ENCODE data around the gene LAMA5. TPM values are rescaled to one million over a fixed set of nuclear protein-coding genes. Genes with fewer than 3 reads are reported as not detected.

Gene LAMA5
- polyA plus RNA-seq, 1 donor (not counting 4 experiments of a cell fraction or from before 2014, with no cell fraction given) = 8.7 TPM

DNA sequence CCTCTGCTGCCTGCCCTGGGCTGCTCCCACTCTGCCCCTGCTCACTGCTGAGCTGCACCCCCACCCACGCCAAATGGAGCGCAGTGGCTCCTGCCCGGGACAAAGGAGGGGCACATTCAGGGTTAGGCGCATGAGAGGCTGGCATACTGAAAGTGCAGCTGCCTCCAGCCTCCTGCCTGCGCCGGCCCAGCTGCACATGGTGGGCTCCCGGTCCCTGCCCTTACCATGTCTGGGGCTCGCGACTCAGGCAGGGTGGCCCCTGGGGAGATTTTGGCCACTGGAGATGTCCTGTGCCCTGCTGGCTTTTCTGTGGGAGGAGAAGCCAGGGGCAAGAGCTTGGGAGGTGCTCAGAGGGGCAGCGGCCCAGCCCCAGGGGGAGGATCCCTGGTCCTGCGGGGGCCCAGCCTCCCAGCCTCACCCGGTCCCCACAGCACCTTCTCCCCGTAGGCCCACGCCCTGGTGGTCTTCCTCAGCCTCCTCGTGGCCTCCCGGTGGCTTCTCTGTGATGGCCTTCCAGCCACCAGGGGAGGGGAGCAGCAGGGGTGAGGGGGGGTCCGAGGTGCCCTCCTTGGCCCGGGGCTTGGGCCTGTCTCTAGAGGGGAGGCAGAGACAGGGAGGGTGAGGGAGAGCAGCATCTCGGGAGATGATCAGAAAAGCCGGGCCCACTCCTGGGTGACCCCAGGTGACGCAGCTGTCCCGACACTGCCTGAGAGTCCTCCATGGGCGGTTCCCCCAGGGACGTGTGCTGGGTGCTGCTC, 48.4 kb upstream of the LAMA5 start:
- Histone ChIP-seq H3K27me3 (ENCODE audit: control insufficient read depth, extremely low read depth, insufficient read depth, low read length) (peaks cover 8% of the 10 kb centered on the region), H3K9ac (ENCODE audit: control insufficient read depth, extremely low read depth, insufficient read depth, low read length) (no peak overlapping the region), H3K4me3 (ENCODE audit: control insufficient read depth in 2 of 3, extremely low read depth in 1 of 3, insufficient read depth in 2 of 3, low read depth in 1 of 3, low read length in 3 of 3) (no peak overlapping the region), H3K79me2 (ENCODE audit: control insufficient read depth, insufficient read depth, low read length) (no peaks in the 10 kb centered on the region), H4K20me1 (ENCODE audit: control insufficient read depth, extremely low read depth, insufficient read depth, low read length) (no peaks in the 10 kb centered on the region), H3K9me1 (ENCODE audit: control insufficient read depth, extremely low read depth, insufficient read depth, low read length) (no peaks in the 10 kb centered on the region), H3K4me1 (ENCODE audit: control insufficient read depth, extremely low read depth, insufficient read depth, low read length) (no peaks in the 10 kb centered on the region), H3K36me3 (ENCODE audit: control insufficient read depth in 2 of 2, extremely low read depth in 1 of 2, insufficient read depth in 2 of 2, low read length in 2 of 2) (no peaks in the 10 kb centered on the region), H3K4me2 (ENCODE audit: control insufficient read depth, extremely low read depth, insufficient read depth, low read depth, low read length) (no peak overlapping the region), H2AFZ (ENCODE audit: control insufficient read depth, low read length) (no peak overlapping the region), H3K9me3 (ENCODE audit: control insufficient read depth, low read depth, low read length) (no peaks in the 10 kb centered on the region), H3K27ac (ENCODE audit: control insufficient read depth, insufficient read depth, low read length) (no peak overlapping the region)
- dilution Hi-C loops (cut with MboI; ENCODE audit: extremely low pct_ligation_motif_present, low sequenced_read_pairs) = no loop called here
- TF ChIP-seq EZH2 (IDR thresholded peaks at IDR 0.05; ENCODE audit: low read length) = no peak
- TF ChIP-seq, protein P1, sequence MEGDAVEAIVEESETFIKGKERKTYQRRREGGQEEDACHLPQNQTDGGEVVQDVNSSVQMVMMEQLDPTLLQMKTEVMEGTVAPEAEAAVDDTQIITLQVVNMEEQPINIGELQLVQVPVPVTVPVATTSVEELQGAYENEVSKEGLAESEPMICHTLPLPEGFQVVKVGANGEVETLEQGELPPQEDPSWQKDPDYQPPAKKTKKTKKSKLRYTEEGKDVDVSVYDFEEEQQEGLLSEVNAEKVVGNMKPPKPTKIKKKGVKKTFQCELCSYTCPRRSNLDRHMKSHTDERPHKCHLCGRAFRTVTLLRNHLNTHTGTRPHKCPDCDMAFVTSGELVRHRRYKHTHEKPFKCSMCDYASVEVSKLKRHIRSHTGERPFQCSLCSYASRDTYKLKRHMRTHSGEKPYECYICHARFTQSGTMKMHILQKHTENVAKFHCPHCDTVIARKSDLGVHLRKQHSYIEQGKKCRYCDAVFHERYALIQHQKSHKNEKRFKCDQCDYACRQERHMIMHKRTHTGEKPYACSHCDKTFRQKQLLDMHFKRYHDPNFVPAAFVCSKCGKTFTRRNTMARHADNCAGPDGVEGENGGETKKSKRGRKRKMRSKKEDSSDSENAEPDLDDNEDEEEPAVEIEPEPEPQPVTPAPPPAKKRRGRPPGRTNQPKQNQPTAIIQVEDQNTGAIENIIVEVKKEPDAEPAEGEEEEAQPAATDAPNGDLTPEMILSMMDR (optimal IDR thresholded peaks at IDR 0.05 in 1 of 3, IDR thresholded peaks at IDR 0.05 in 1 of 3, conservative IDR thresholded peaks at IDR 0.05 in 1 of 3; ENCODE audit: extremely low read depth in 1 of 3, insufficient read depth in 2 of 3, low read length in 3 of 3) = no peak
- no peak for DNase-seq (ENCODE audit: low read depth, low spot score)
- no peak for FAIRE-seq

DNA sequence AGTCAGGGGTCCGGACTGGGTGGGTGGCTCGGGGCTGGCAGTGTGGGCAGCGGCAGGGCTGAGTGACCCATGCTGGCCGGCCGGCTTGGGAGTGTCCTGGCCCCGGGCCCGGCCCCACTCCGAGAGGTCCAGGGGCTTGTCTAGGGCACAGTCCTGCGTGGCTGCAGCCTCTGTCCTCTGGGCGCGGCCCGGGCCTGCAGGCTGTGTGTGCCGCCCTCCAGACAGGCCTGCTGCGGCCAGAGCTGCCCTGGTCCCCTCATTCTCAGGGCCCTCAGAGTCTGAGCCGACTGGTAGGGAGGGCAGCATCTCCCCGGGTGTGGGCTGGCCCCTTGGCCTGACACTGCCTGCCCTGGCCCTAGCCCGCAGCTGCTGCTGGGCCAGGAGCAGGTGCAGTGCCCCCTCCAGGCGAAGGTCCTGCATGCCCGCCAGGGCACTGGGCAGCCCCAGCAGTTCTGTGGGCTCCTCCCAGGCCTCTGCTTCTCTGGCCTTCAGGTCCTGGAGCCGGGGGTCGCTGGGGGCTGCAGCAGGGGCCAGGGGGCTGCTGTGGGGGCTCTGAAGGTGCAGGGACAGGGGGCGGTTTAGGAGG, 46.9 kb upstream of the LAMA5 start:
- dilution Hi-C loops (cut with MboI; ENCODE audit: extremely low pct_ligation_motif_present, low sequenced_read_pairs) = no loop called here
- FAIRE-seq (no peak), DNase-seq (ENCODE audit: low read depth, low spot score) (no peak)
- H3K9me3 ChIP-seq (ENCODE audit: control insufficient read depth, low read depth, low read length) = no peaks in the 10 kb centered on the region
- H3K27ac ChIP-seq (ENCODE audit: control insufficient read depth, insufficient read depth, low read length) = no peak overlapping the region
- no peaks in the 10 kb centered on the region for H3K4me1 ChIP-seq (ENCODE audit: control insufficient read depth, extremely low read depth, insufficient read depth, low read length)
- H2AFZ ChIP-seq (ENCODE audit: control insufficient read depth, low read length) = no peak overlapping the region
- no peaks in the 10 kb centered on the region for H3K9me1 ChIP-seq (ENCODE audit: control insufficient read depth, extremely low read depth, insufficient read depth, low read length)
- no peak overlapping the region for H3K4me3 ChIP-seq (ENCODE audit: control insufficient read depth in 2 of 3, extremely low read depth in 1 of 3, insufficient read depth in 2 of 3, low read depth in 1 of 3, low read length in 3 of 3)
- TF ChIP-seq, protein P1 (optimal IDR thresholded peaks at IDR 0.05 in 1 of 3, IDR thresholded peaks at IDR 0.05 in 1 of 3, conservative IDR thresholded peaks at IDR 0.05 in 1 of 3; ENCODE audit: extremely low read depth in 1 of 3, insufficient read depth in 2 of 3, low read length in 3 of 3) = peak in 1 of 3 experiments; percentile 28
- TF ChIP-seq EZH2 (IDR thresholded peaks at IDR 0.05; ENCODE audit: low read length) = no peak
- H3K27me3 ChIP-seq (ENCODE audit: control insufficient read depth, extremely low read depth, insufficient read depth, low read length) = no peaks in the 10 kb centered on the region
- H4K20me1 ChIP-seq (ENCODE audit: control insufficient read depth, extremely low read depth, insufficient read depth, low read length) = no peaks in the 10 kb centered on the region
- no peak overlapping the region for H3K9ac ChIP-seq (ENCODE audit: control insufficient read depth, extremely low read depth, insufficient read depth, low read length)
- no peaks in the 10 kb centered on the region for H3K79me2 ChIP-seq (ENCODE audit: control insufficient read depth, insufficient read depth, low read length)
- H3K36me3 ChIP-seq (ENCODE audit: control insufficient read depth in 2 of 2, extremely low read depth in 1 of 2, insufficient read depth in 2 of 2, low read length in 2 of 2) = no peaks in the 10 kb centered on the region
- no peak overlapping the region for H3K4me2 ChIP-seq (ENCODE audit: control insufficient read depth, extremely low read depth, insufficient read depth, low read depth, low read length)

All from keratinocyte (primary cell).